SU-DHL-6 (cell line): ENCODE measurements around the gene PLXNA2.

ENCODE experiments used
- EZH2phosphoT487 ChIP-seq: fragments of 200-600 bp; sonication (generic), shearing (Covaris generic); conservative IDR thresholded peaks from 2 replicates; pipeline ENCODE4 v1.6.1; 2018; ENCODE audit warnings: mild to moderate bottlenecking, antibody characterized with exemption, low read length, moderate library complexity, mixed read lengths
- TF ChIP-seq, protein P1 (sequence below): fragments of 200-600 bp; sonication (generic); IDR thresholded peaks from one replicate; pipeline ENCODE4 v1.5.1; 2017; ENCODE audit warnings: antibody characterized with exemption, mild to moderate bottlenecking, low read length, moderate library complexity; ENCODE audit not compliant: insufficient read depth, poor library complexity, severe bottlenecking

DNA sequence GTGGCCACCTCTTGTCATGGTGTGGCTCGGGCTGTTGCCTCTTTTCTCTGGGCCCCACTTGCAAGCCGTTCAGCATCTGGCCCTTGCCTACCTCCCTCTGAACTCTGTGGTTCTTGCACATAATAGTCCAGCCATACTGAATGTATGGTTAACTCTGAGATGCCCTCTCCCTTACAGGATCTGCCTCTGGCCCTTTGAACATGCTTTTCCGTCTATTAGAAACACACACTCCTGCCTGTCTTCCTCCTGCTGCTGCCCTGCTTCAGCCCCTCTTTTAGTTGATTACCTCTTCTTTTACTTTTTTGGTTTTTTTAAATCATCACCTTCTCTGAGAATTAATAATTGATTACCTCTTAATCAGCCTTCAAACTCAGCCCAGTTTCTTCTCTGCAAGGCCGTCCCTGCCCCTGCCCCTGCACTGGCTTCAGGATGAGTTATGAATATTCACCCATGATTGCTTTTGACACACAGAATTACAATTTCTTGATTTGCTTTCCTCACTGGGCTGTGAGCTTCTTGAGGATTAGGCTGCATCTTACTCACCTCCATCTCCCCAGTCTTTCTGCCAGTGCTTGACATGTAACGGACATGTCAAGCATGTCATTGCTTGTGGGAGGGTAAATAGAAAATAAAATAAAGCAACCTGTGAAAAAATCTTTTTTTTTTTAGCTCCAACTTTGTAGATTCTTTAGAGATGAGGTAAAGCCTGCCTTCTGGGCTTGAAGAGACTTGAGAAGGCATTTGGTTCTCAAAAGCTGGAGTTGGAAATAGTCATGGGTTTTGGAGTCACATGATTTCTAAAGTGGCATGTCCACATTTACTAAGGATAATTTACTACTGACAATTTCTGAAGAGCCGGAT is 158.3 kb downstream of the PLXNA2 start:
- no peak for TF ChIP-seq EZH2phosphoT487
- TF ChIP-seq, protein P1, sequence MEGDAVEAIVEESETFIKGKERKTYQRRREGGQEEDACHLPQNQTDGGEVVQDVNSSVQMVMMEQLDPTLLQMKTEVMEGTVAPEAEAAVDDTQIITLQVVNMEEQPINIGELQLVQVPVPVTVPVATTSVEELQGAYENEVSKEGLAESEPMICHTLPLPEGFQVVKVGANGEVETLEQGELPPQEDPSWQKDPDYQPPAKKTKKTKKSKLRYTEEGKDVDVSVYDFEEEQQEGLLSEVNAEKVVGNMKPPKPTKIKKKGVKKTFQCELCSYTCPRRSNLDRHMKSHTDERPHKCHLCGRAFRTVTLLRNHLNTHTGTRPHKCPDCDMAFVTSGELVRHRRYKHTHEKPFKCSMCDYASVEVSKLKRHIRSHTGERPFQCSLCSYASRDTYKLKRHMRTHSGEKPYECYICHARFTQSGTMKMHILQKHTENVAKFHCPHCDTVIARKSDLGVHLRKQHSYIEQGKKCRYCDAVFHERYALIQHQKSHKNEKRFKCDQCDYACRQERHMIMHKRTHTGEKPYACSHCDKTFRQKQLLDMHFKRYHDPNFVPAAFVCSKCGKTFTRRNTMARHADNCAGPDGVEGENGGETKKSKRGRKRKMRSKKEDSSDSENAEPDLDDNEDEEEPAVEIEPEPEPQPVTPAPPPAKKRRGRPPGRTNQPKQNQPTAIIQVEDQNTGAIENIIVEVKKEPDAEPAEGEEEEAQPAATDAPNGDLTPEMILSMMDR = no peak
